Mesenchymal stem cell (in vitro differentiated cells and primary cell): ENCODE data around the gene SLC12A5.

Experiments
- DNase-seq: peaks from one replicate; pipeline ENCODE4 v3.0.0-alpha.2; 2013
- H2AFZ ChIP-seq: one replicate; pipeline ENCODE4 v1.6.1; 2013; ENCODE audit warnings: low read depth, mild to moderate bottlenecking, control low read depth, inconsistent platforms, low read length, moderate library complexity
- H2AK5ac ChIP-seq: 2 replicates; pipeline ENCODE4 v1.6.1; 2013; ENCODE audit warnings: low read length, moderate library complexity, mild to moderate bottlenecking, inconsistent platforms; ENCODE audit not compliant: severe bottlenecking
- H2BK120ac ChIP-seq: one replicate; pipeline ENCODE4 v1.6.1; 2013; ENCODE audit warnings: low read depth, mild to moderate bottlenecking, inconsistent platforms, low read length, moderate library complexity
- H2BK12ac ChIP-seq, 2 experiments: one replicate each; pipeline ENCODE4 v1.6.1; 2013; ENCODE audit warnings: inconsistent platforms in 2 of 2, low read length in 2 of 2, mild to moderate bottlenecking in 2 of 2, moderate library complexity in 2 of 2, control low read depth in 1 of 2
- H2BK15ac ChIP-seq: one replicate; pipeline ENCODE4 v1.6.1; 2013; ENCODE audit warnings: mild to moderate bottlenecking, low read depth, inconsistent platforms; ENCODE audit not compliant: poor library complexity, severe bottlenecking
- H2BK5ac ChIP-seq: 2 replicates; pipeline ENCODE4 v1.6.1; 2013; ENCODE audit warnings: low read depth, mild to moderate bottlenecking, low read length, control low read depth, inconsistent platforms; ENCODE audit not compliant: poor library complexity, severe bottlenecking
- H3K14ac ChIP-seq, 2 experiments: one replicate each; pipeline ENCODE4 v1.6.1; 2013; ENCODE audit warnings: inconsistent platforms in 2 of 2, low read length in 2 of 2, control low read depth in 1 of 2, mild to moderate bottlenecking in 1 of 2, moderate library complexity in 1 of 2
- H3K18ac ChIP-seq, 2 experiments: one replicate each; pipeline ENCODE4 v1.6.1; 2013; ENCODE audit warnings: inconsistent platforms in 2 of 2, low read length in 2 of 2, control low read depth in 1 of 2, low read depth in 1 of 2, mild to moderate bottlenecking in 1 of 2
- H3K23ac ChIP-seq, 2 experiments: one replicate each; pipeline ENCODE4 v1.6.1; 2013; ENCODE audit warnings: inconsistent platforms in 2 of 2, low read length in 2 of 2, mild to moderate bottlenecking in 2 of 2, moderate library complexity in 2 of 2, control low read depth in 1 of 2
- H3K27ac ChIP-seq: 2 replicates; pipeline ENCODE4 v1.5.1; 2013; ENCODE audit warnings: mild to moderate bottlenecking, moderate library complexity, low read length, control low read depth, inconsistent platforms; ENCODE audit not compliant: poor library complexity, severe bottlenecking
- H3K27me3 ChIP-seq, 2 experiments: 2 replicates each; pipeline versions ENCODE4 v1.6.1 to v1.7.0; 2013; ENCODE audit warnings: low read length in 2 of 2, mild to moderate bottlenecking in 2 of 2, moderate library complexity in 2 of 2, control low read depth in 1 of 2, inconsistent platforms in 1 of 2; ENCODE audit not compliant: control insufficient read depth in 1 of 2, insufficient read depth in 1 of 2
- H3K36me3 ChIP-seq, 2 experiments: 2 replicates each; pipeline versions ENCODE4 v1.6.1 to v1.7.0; 2013; ENCODE audit warnings: low read length in 2 of 2, control low read depth in 1 of 2, inconsistent platforms in 1 of 2, low read depth in 1 of 2, mild to moderate bottlenecking in 1 of 2; ENCODE audit not compliant: insufficient read depth in 2 of 2, control insufficient read depth in 1 of 2
- H3K4ac ChIP-seq, 2 experiments: one replicate each; pipeline ENCODE4 v1.6.1; 2013; ENCODE audit warnings: inconsistent platforms in 2 of 2, low read length in 2 of 2, mild to moderate bottlenecking in 2 of 2, moderate library complexity in 2 of 2, control low read depth in 1 of 2, low read depth in 1 of 2
- H3K4me1 ChIP-seq: 2 replicates; pipeline ENCODE4 v1.6.1; 2013; ENCODE audit warnings: low read depth, low read length, control low read depth; ENCODE audit not compliant: control insufficient read depth, insufficient read depth
- H3K4me2 ChIP-seq: 2 replicates; pipeline ENCODE4 v1.6.1; 2013; ENCODE audit warnings: low read length, mild to moderate bottlenecking, inconsistent platforms; ENCODE audit not compliant: poor library complexity, severe bottlenecking
- H3K4me3 ChIP-seq, 2 experiments: 2 replicates each; pipeline versions ENCODE4 v1.5.1 to v1.7.0; 2013; ENCODE audit warnings: low read length in 2 of 2, mild to moderate bottlenecking in 2 of 2, control low read depth in 1 of 2, low read depth in 1 of 2; ENCODE audit not compliant: insufficient read depth in 1 of 2
- H3K79me1 ChIP-seq: replicated peaks from 2 replicates; pipeline ENCODE4 v1.6.1; 2013; ENCODE audit warnings: mild to moderate bottlenecking, control low read depth, low read length, inconsistent platforms; ENCODE audit not compliant: poor library complexity, severe bottlenecking
- H3K9ac ChIP-seq: 2 replicates; pipeline ENCODE4 v1.7.0; 2013; ENCODE audit warnings: mild to moderate bottlenecking, low read length, moderate library complexity
- H3K9me3 ChIP-seq: 2 replicates; pipeline ENCODE4 v1.7.0; 2013; ENCODE audit warnings: mild to moderate bottlenecking, low read length; ENCODE audit not compliant: control insufficient read depth
- H4K8ac ChIP-seq: one replicate; pipeline ENCODE4 v1.6.1; 2013; ENCODE audit warnings: inconsistent platforms, mild to moderate bottlenecking, low read length, moderate library complexity
- H4K91ac ChIP-seq: one replicate; pipeline ENCODE4 v1.6.1; 2013; ENCODE audit warnings: mild to moderate bottlenecking, low read length, inconsistent platforms
- WGBS: methylation state at CpG from one replicate; pipeline ENCODE4 v1.1.7; 2013; ENCODE audit warnings: mixed read lengths; 5-methylcytosine and 5-hydroxymethylcytosine counted together

The SLC12A5 gene

DNA sequence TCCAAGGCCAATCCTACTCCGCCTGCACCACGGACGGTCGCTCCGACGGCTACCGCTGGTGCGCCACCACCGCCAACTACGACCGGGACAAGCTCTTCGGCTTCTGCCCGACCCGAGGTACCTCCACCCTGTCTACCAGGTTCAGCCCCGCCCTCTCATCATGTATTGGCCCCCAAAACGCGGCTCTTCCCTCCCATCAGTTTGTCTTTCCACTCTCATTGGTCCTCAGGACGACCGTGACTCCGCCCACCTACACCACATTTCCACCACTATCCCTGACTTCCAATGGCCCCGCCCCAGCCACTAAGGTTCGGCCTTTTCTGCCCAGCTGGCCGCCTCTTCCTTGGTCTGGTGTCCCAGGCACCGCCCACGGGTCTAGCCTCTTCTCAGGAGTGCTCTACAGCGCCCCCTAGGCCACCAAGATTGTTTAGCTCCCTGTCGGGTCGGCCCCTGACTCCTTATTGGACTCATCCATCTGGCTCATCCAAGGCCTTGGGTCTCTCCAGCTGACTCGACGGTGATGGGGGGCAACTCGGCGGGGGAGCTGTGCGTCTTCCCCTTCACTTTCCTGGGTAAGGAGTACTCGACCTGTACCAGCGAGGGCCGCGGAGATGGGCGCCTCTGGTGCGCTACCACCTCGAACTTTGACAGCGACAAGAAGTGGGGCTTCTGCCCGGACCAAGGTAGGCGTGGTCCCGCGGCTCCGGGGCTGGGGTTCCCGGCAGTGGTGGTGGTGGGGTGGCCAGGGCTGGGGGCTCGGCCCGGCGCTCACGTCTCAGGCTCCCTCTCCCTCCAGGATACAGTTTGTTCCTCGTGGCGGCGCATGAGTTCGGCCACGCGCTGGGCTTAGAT is 17.2 kb upstream of the SLC12A5 start:
- no peak overlapping the region for H2BK120ac ChIP-seq
- no peak overlapping the region for H2BK5ac ChIP-seq
- no peak overlapping the region for H2BK12ac ChIP-seq
- H3K27me3 ChIP-seq = peaks cover 35 to 90% of the 10 kb centered on the region in 2 experiments
- no peak overlapping the region for H4K91ac ChIP-seq
- H2AK5ac ChIP-seq = no peak overlapping the region
- H3K4ac ChIP-seq = no peak overlapping the region
- no peak overlapping the region for H3K4me2 ChIP-seq
- no peak overlapping the region for H3K14ac ChIP-seq
- no peaks in the 10 kb centered on the region for H3K9me3 ChIP-seq
- no peak overlapping the region for H3K4me3 ChIP-seq
- no peak overlapping the region for H2BK15ac ChIP-seq
- no peak overlapping the region for H2AFZ ChIP-seq
- DNase-seq = no peak
- no peaks in the 10 kb centered on the region for H3K79me1 ChIP-seq
- H3K4me1 ChIP-seq = peaks cover 6% of the 10 kb centered on the region
- no peaks in the 10 kb centered on the region for H3K36me3 ChIP-seq
- no peak overlapping the region for H3K18ac ChIP-seq
- H3K9ac ChIP-seq = no peak overlapping the region
- no peak overlapping the region for H3K23ac ChIP-seq
- 90% methylated on average over 57 of the region's 57 CpGs for WGBS
- no peak overlapping the region for H4K8ac ChIP-seq
- no peak overlapping the region for H3K27ac ChIP-seq

DNA sequence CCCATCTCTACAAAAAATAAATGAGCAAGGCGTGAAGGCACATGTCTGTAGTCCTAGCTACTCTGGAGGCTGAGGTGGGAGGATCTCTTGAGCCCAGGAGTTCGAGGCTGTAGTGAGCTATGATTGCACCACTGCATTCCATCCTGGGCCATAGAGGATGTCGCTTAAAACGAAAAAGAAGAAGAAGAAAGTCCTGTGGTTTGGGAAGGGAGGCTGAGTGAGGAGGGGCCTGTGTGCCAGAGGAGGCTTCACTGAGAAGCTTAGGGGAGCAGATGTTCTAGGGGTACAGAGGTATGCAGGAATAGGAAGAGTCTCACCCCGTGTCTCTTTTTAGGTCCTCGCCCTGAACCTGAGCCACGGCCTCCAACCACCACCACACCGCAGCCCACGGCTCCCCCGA is 16.1 kb upstream of the SLC12A5 start:
- no peak overlapping the region for H4K8ac ChIP-seq
- H2AFZ ChIP-seq = no peak overlapping the region
- 84% methylated on average over 10 of the region's 10 CpGs for whole genome bisulfite sequencing
- H2AK5ac ChIP-seq = no peak overlapping the region
- H3K9ac ChIP-seq = no peak overlapping the region
- H3K27ac ChIP-seq = no peak overlapping the region
- H3K79me1 ChIP-seq = no peaks in the 10 kb centered on the region
- no peak overlapping the region for H3K18ac ChIP-seq
- H3K36me3 ChIP-seq = no peaks in the 10 kb centered on the region
- H3K4me2 ChIP-seq = no peak overlapping the region
- H2BK120ac ChIP-seq = no peak overlapping the region
- peaks cover 6% of the 10 kb centered on the region for H3K4me1 ChIP-seq
- DNase-seq = no peak
- no peak overlapping the region for H3K4me3 ChIP-seq
- no peak overlapping the region for H3K4ac ChIP-seq
- no peak overlapping the region for H3K23ac ChIP-seq
- no peaks in the 10 kb centered on the region for H3K9me3 ChIP-seq
- H3K14ac ChIP-seq = no peak overlapping the region
- H2BK5ac ChIP-seq = no peak overlapping the region
- H3K27me3 ChIP-seq = peaks cover 42 to 91% of the 10 kb centered on the region in 2 experiments
- H2BK12ac ChIP-seq = no peak overlapping the region
- no peak overlapping the region for H2BK15ac ChIP-seq
- no peak overlapping the region for H4K91ac ChIP-seq

- Histone ChIP-seq H3K23ac (no peak overlapping the region), H3K4me1 (peaks cover 6% of the 10 kb centered on the region), H3K9me3 (no peaks in the 10 kb centered on the region), H3K27me3 (peaks cover 43 to 91% of the 10 kb centered on the region in 2 experiments), H2BK15ac (no peak overlapping the region), H3K79me1 (no peaks in the 10 kb centered on the region), H4K8ac (no peak overlapping the region), H3K14ac (no peak overlapping the region), H2AFZ (no peak overlapping the region), H2BK12ac (no peak overlapping the region), H2BK120ac (no peak overlapping the region), H3K36me3 (no peaks in the 10 kb centered on the region), H2AK5ac (no peak overlapping the region), H3K4me3 (no peak overlapping the region), H3K18ac (no peak overlapping the region), H3K4me2 (no peak overlapping the region), H3K27ac (no peak overlapping the region), H3K9ac (no peak overlapping the region), H4K91ac (no peak overlapping the region), H3K4ac (no peak overlapping the region), H2BK5ac (no peak overlapping the region)
- WGBS = 33% methylated on average over 27 of the region's 29 CpGs
- DNase-seq = no peak
These were observed 15.6 kb upstream of the SLC12A5 start for GRCh38 chr20:46013322-46013828.

DNA sequence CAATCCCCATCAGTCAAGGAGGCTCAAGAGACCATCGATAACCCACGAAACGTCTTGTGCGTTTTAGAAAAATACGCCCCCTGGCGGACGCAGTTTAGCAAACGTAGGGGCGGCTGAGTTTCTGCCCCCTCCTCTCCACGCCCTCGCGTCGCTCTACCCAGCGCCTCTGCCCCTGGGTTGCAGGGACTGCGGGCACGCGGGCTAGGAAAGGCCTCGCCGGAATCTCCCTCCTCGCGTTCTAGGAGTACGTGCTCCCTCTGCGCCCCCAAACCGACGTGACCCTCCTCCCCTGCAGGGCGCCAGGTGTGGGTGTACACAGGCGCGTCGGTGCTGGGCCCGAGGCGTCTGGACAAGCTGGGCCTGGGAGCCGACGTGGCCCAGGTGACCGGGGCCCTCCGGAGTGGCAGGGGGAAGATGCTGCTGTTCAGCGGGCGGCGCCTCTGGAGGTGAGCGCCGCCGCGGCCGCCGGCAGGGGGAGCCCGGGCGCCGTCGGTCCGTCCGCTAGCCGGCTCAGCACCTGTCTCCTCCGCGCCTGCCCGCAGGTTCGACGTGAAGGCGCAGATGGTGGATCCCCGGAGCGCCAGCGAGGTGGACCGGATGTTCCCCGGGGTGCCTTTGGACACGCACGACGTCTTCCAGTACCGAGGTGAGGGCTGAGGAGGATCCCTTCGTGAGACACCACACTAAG is 15.0 kb upstream of the SLC12A5 start:
- Histone ChIP-seq H3K14ac (no peak overlapping the region), H3K4me1 (peaks cover 4% of the 10 kb centered on the region), H2AFZ (peak overlapping the region; percentile 6), H3K27ac (no peak overlapping the region), H3K36me3 (no peaks in the 10 kb centered on the region), H3K79me1 (no peaks in the 10 kb centered on the region), H4K8ac (no peak overlapping the region), H3K18ac (no peak overlapping the region), H3K4ac (no peak overlapping the region), H2BK120ac (no peak overlapping the region), H2BK12ac (no peak overlapping the region), H3K4me3 (no peak overlapping the region), H3K23ac (no peak overlapping the region), H2BK15ac (no peak overlapping the region), H4K91ac (no peak overlapping the region), H2BK5ac (no peak overlapping the region), H3K27me3 (peaks cover 43 to 91% of the 10 kb centered on the region in 2 experiments), H3K4me2 (peak overlapping the region; percentile 49), H3K9me3 (no peaks in the 10 kb centered on the region), H3K9ac (no peak overlapping the region), H2AK5ac (no peak overlapping the region)
- DNase-seq = peak; percentile 33
- WGBS = 2% methylated on average over 62 of the region's 67 CpGs
